ENCODE data around the gene VAPB.

VAPB gene

GRCh38 chr20:58381627-58382026 lies 7.4 kb upstream of the VAPB start (continued):
- TF ChIP-seq TSHZ2 (CRISPR knock-in tag; IDR thresholded peaks at IDR 0.05) = no peak

- TF ChIP-seq PPARA (CRISPR knock-in tag; IDR thresholded peaks at IDR 0.05; ENCODE audit: borderline replicate concordance) (no peak), GLIS3 (CRISPR knock-in tag; IDR thresholded peaks at IDR 0.05) (no peak), TSHZ2 (CRISPR knock-in tag; IDR thresholded peaks at IDR 0.05) (no peak), RARB (CRISPR knock-in tag; IDR thresholded peaks at IDR 0.05) (no peak), ZC3H10 (CRISPR knock-in tag; IDR thresholded peaks at IDR 0.05) (no peak), OSR1 (CRISPR knock-in tag; IDR thresholded peaks at IDR 0.05) (no peak)
- ATAC-seq = no peak
Measured at GRCh38 chr20:58382096-58382495, 6.9 kb upstream of the VAPB start.

- TF ChIP-seq PPARA (CRISPR knock-in tag; IDR thresholded peaks at IDR 0.05; ENCODE audit: borderline replicate concordance) = no peak
- no peak for TF ChIP-seq ZNF70 (CRISPR knock-in tag; IDR thresholded peaks at IDR 0.05)
- no peak for TF ChIP-seq TOX (CRISPR knock-in tag; IDR thresholded peaks at IDR 0.05; ENCODE audit: borderline replicate concordance)
- no peak for TF ChIP-seq GLIS3 (CRISPR knock-in tag; IDR thresholded peaks at IDR 0.05)
- TF ChIP-seq POU6F1 (CRISPR knock-in tag; IDR thresholded peaks at IDR 0.05; ENCODE audit: borderline replicate concordance, low read depth) = no peak
- no peak for TF ChIP-seq ISL1 (CRISPR knock-in tag; IDR thresholded peaks at IDR 0.05)
- TF ChIP-seq TSHZ2 (CRISPR knock-in tag; IDR thresholded peaks at IDR 0.05) = no peak
- no peak for TF ChIP-seq CREB5 (CRISPR knock-in tag; IDR thresholded peaks at IDR 0.05; ENCODE audit: low read depth)
- no peak for TF ChIP-seq ZNF8 (CRISPR knock-in tag; IDR thresholded peaks at IDR 0.05)
- TF ChIP-seq BACH2 (CRISPR knock-in tag; IDR thresholded peaks at IDR 0.05; ENCODE audit: borderline replicate concordance) = no peak
- no peak for TF ChIP-seq ZC3H10 (CRISPR knock-in tag; IDR thresholded peaks at IDR 0.05)
- no peak for ATAC-seq
Measured at GRCh38 chr20:58384821-58385220, 4.2 kb upstream of the VAPB start.

GRCh38 chr20:58388028-58388601 lies 914 bp upstream of the VAPB start:
- TF ChIP-seq TOX (CRISPR knock-in tag; IDR thresholded peaks at IDR 0.05; ENCODE audit: borderline replicate concordance) = no peak
- no peak for TF ChIP-seq ZNF565 (CRISPR knock-in tag; conservative IDR thresholded peaks at IDR 0.05; ENCODE audit: low read depth)
- no peak for TF ChIP-seq TSHZ2 (CRISPR knock-in tag; IDR thresholded peaks at IDR 0.05)
- no peak for TF ChIP-seq CREB5 (CRISPR knock-in tag; IDR thresholded peaks at IDR 0.05; ENCODE audit: low read depth)
- no peak for TF ChIP-seq ZFP3 (CRISPR knock-in tag; IDR thresholded peaks at IDR 0.05)
- TF ChIP-seq BACH2 (CRISPR knock-in tag; IDR thresholded peaks at IDR 0.05; ENCODE audit: borderline replicate concordance) = no peak
- TF ChIP-seq ISL1 (CRISPR knock-in tag; IDR thresholded peaks at IDR 0.05) = no peak

More at GRCh38 chr20:58388028-58388601, 914 bp upstream of the VAPB start:
- no peak for ATAC-seq
